HG02588 (cell line): ENCODE data around the gene ARFGAP3.

Experiments used
- ATAC-seq: cut with Tn5 transposase; IDR thresholded peaks from one replicate; pipeline ENCODE4 v1.9.1; 2021; ENCODE audit warnings: mild to moderate bottlenecking, moderate library complexity; ENCODE audit not compliant: unreplicated experiment

Gene ARFGAP3

GRCh38 chr22:42825796-42826195 lies 31.3 kb downstream of the ARFGAP3 start:
- ATAC-seq: no peak

GRCh38 chr22:42821386-42821785 lies 35.7 kb downstream of the ARFGAP3 start:
- no peak for ATAC-seq

GRCh38 chr22:42820045-42820763 lies 36.9 kb downstream of the ARFGAP3 start:
- no peak for ATAC-seq

GRCh38 chr22:42819412-42820044 lies 37.5 kb downstream of the ARFGAP3 start:
- no peak for ATAC-seq

GRCh38 chr22:42817556-42817955 lies 39.5 kb downstream of the ARFGAP3 start:
- no peak for ATAC-seq

GRCh38 chr22:42816336-42816735 lies 40.7 kb downstream of the ARFGAP3 start:
- no peak for ATAC-seq

- ATAC-seq: no peak
Measured at GRCh38 chr22:42814616-42815015, 42.5 kb downstream of the ARFGAP3 start.

GRCh38 chr22:42814215-42814614 lies 42.9 kb downstream of the ARFGAP3 start:
- ATAC-seq: no peak

GRCh38 chr22:42813501-42813900 lies 43.6 kb downstream of the ARFGAP3 start:
- no peak for ATAC-seq

GRCh38 chr22:42811459-42811858 lies 45.6 kb downstream of the ARFGAP3 start:
- ATAC-seq: no peak

- no peak for ATAC-seq
Measured at GRCh38 chr22:42808521-42808920, 48.6 kb downstream of the ARFGAP3 start.

GRCh38 chr22:42807185-42807584 lies 49.9 kb downstream of the ARFGAP3 start:
- no peak for ATAC-seq

GRCh38 chr22:42805998-42806830 lies 50.9 kb downstream of the ARFGAP3 start:
- no peak for ATAC-seq

GRCh38 chr22:42805016-42805997 lies 51.8 kb downstream of the ARFGAP3 start:
- no peak for ATAC-seq

- no peak for ATAC-seq
Measured at GRCh38 chr22:42803389-42803788, 53.7 kb downstream of the ARFGAP3 start.

- ATAC-seq: no peak
Measured at GRCh38 chr22:42801252-42802080, 55.6 kb downstream of the ARFGAP3 start.

GRCh38 chr22:42800451-42801251 lies 56.4 kb downstream of the ARFGAP3 start:
- no peak for ATAC-seq

GRCh38 chr22:42799461-42800405 lies 57.3 kb downstream of the ARFGAP3 start:
- no peak for ATAC-seq
